K562 (cell line): Measurements from ENCODE around the gene GSTA4. TPM values are rescaled to one million over a fixed set of nuclear protein-coding genes. Genes with fewer than 3 reads are reported as not detected.
A peak's percentile ranks its signal among the peaks of the same experiment; 100 is the strongest.

Experiments used
- DNMT1 ChIP-seq: fragments of 450-650 bp; IDR thresholded peaks from 2 replicates; pipeline ENCODE4 v1.6.1; 2016; ENCODE audit warnings: antibody characterized with exemption, mild to moderate bottlenecking
- IFI16 ChIP-seq: fragments of 250-450 bp; sonication (Bioruptor Pico); IDR thresholded peaks from 2 replicates; pipeline ENCODE4 v2.1.2; 2022; ENCODE audit warnings: mild to moderate bottlenecking, inconsistent platforms
- MAFF ChIP-seq: IDR thresholded peaks from 2 replicates; pipeline ENCODE4 v1.6.1; 2012; ENCODE audit warnings: low read length, improper control_type of control experiment
- MIER1 ChIP-seq: fragments of 450-650 bp; IDR thresholded peaks from 2 replicates; pipeline ENCODE4 v1.6.1; 2016; ENCODE audit warnings: antibody characterized with exemption, mild to moderate bottlenecking, low read depth
- NFE2L1 ChIP-seq: fragments of 450-650 bp; IDR thresholded peaks from 2 replicates; pipeline ENCODE4 v1.6.1; 2016; ENCODE audit warnings: missing genetic modification characterization, low read depth, mild to moderate bottlenecking, missing compliant biosample characterization, moderate library complexity, borderline replicate concordance
- NFRKB ChIP-seq: fragments of 450-650 bp; IDR thresholded peaks from 2 replicates; pipeline ENCODE4 v1.6.1; 2016; ENCODE audit warnings: low read depth
- PHB2 ChIP-seq: fragments of 450-650 bp; IDR thresholded peaks from 2 replicates; pipeline ENCODE4 v1.6.1; 2017; ENCODE audit warnings: low read depth
- POLR2AphosphoS2 ChIP-seq: IDR thresholded peaks from 2 replicates; pipeline ENCODE4 v1.6.1; 2012; ENCODE audit warnings: low read length, improper control_type of control experiment
- PPARD ChIP-seq: fragments of 250-450 bp; sonication (Bioruptor Pico); IDR thresholded peaks from 2 replicates; pipeline ENCODE4 v1.8.0; 2022; ENCODE audit warnings: inconsistent platforms, mild to moderate bottlenecking, moderate library complexity
- SLC30A9 ChIP-seq: fragments of 250-450 bp; sonication (Bioruptor Pico); IDR thresholded peaks from 2 replicates; pipeline ENCODE4 v1.8.0; 2022; ENCODE audit warnings: mild to moderate bottlenecking, moderate library complexity
- SMAD2 ChIP-seq: fragments of 150-350 bp; IDR thresholded peaks from 2 replicates; pipeline ENCODE4 v1.6.1; 2014; ENCODE audit warnings: low read depth, mild to moderate bottlenecking, low read length
- SMARCA4 ChIP-seq: fragments of 450-650 bp; IDR thresholded peaks from 2 replicates; pipeline ENCODE4 v1.6.1; 2016
- SMC3 ChIP-seq: conservative IDR thresholded peaks from 2 replicates; pipeline ENCODE4 v1.6.1; 2011; ENCODE audit warnings: low read depth, low read length, improper control_type of control experiment; ENCODE audit not compliant: insufficient read depth
- TCF7 ChIP-seq: sonication (generic); IDR thresholded peaks from 2 replicates; pipeline ENCODE4 v1.6.1; 2016; ENCODE audit warnings: antibody characterized with exemption, borderline replicate concordance
- TCF7L2 ChIP-seq: fragments of 150-350 bp; IDR thresholded peaks from 2 replicates; pipeline ENCODE4 v1.6.1; 2016; ENCODE audit warnings: low read depth, mild to moderate bottlenecking, low read length, moderate library complexity
- ZC3H11A ChIP-seq: IDR thresholded peaks from 2 replicates; pipeline ENCODE4 v1.6.1; 2012; ENCODE audit warnings: low read depth, low read length, improper control_type of control experiment
- ZKSCAN3 ChIP-seq: fragments of 250-450 bp; sonication (Bioruptor Pico); IDR thresholded peaks from 2 replicates; pipeline ENCODE4 v1.4.0; 2020
- ZNF175 ChIP-seq: fragments of 200-800 bp; sonication (Bioruptor generic); IDR thresholded peaks from 2 replicates; pipeline ENCODE4 v1.6.1; 2016; ENCODE audit warnings: low read depth, mild to moderate bottlenecking, missing genetic modification characterization, missing compliant biosample characterization
- ZNF57 ChIP-seq: fragments of 450-650 bp; formaldehyde crosslinking; IDR thresholded peaks from 2 replicates; pipeline ENCODE4 v1.4.0; 2020; ENCODE audit warnings: mild to moderate bottlenecking, moderate library complexity
- polyA plus RNA-seq, 8 experiments: library from polyadenylated mRNA; depleted of rRNA in 4 of 8; stranded (reverse) in 5 of 8; unstranded in 3 of 8; fragments of >200 nt; fragmentation: Nextera tagmentation in 2 of 8; fragmentation: Illumina TruSeq in 1 of 8; extraction: Ambion mirVana in 2 of 8; extraction: Trizol in 1 of 8; gene quantifications; 2 replicates each; pipeline versions ENCODE4 v1.2.1 to v1.2.3, GENCODE V29; 2011 to 2014; ENCODE audit warnings: inconsistent platforms in 1 of 8, missing spikeins in 1 of 8
- total RNA-seq, 7 experiments: library from RNA; depleted of rRNA in 6 of 7; stranded (reverse); fragments of >200 nt in 6 of 7; fragmentation: Illumina TruSeq in 2 of 7; extraction: Trizol in 2 of 7; gene quantifications; 2 replicates each; pipeline versions ENCODE4 v1.2.1 to v1.2.3, GENCODE V29; 2011 to 2021; ENCODE audit warnings: low replicate concordance in 1 of 7
- TF ChIP-seq, protein P1 (sequence below), 2 experiments: fragments of 450-650 bp; IDR thresholded peaks; 2 replicates each; pipeline ENCODE4 v1.6.1; 2016; ENCODE audit warnings: mild to moderate bottlenecking in 2 of 2, borderline replicate concordance in 1 of 2, low read depth in 1 of 2, moderate library complexity in 1 of 2
- TF ChIP-seq, protein P2 (sequence below), 2 experiments: fragments of 450-650 bp in 1 of 2; sonication (generic) in 1 of 2; formaldehyde crosslinking; conservative IDR thresholded peaks; 2 replicates each; pipeline versions ENCODE4 v1.4.0 to v1.8.1; 2020 to 2022; ENCODE audit warnings: mild to moderate bottlenecking in 1 of 2, missing genetic modification reagents in 1 of 2
- TF ChIP-seq, protein P3 (sequence below): fragments of 250-450 bp; sonication (Bioruptor Pico); IDR thresholded peaks from 2 replicates; pipeline ENCODE4 v1.5.0; 2021

Gene GSTA4
- total and polyA plus RNA-seq, 9 of the 15 experiments (the other 6 are each of a cell fraction or from before 2014, with no cell fraction given) = 0.89 to 4.0 (median 2.0) TPM

DNA sequence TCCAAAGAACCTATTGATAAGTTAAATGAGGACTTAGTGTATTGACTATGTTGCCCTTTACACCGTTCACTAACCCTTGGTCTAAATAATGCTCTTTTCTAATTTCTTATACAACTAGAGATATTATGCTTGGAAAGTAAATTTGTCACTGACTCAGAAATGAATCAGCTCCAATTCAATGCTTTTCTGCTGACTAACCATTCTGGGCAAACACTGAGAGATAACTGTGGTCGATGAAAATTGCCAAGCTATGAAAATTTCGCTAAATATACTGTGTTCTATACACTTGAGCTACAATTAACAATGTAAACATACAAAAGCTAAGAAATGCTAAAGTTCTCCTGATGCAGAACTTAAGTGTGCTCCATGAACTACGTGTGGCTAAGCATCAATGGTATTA, 47.0 kb upstream of the GSTA4 start (continued):
- TF ChIP-seq, protein P1, sequence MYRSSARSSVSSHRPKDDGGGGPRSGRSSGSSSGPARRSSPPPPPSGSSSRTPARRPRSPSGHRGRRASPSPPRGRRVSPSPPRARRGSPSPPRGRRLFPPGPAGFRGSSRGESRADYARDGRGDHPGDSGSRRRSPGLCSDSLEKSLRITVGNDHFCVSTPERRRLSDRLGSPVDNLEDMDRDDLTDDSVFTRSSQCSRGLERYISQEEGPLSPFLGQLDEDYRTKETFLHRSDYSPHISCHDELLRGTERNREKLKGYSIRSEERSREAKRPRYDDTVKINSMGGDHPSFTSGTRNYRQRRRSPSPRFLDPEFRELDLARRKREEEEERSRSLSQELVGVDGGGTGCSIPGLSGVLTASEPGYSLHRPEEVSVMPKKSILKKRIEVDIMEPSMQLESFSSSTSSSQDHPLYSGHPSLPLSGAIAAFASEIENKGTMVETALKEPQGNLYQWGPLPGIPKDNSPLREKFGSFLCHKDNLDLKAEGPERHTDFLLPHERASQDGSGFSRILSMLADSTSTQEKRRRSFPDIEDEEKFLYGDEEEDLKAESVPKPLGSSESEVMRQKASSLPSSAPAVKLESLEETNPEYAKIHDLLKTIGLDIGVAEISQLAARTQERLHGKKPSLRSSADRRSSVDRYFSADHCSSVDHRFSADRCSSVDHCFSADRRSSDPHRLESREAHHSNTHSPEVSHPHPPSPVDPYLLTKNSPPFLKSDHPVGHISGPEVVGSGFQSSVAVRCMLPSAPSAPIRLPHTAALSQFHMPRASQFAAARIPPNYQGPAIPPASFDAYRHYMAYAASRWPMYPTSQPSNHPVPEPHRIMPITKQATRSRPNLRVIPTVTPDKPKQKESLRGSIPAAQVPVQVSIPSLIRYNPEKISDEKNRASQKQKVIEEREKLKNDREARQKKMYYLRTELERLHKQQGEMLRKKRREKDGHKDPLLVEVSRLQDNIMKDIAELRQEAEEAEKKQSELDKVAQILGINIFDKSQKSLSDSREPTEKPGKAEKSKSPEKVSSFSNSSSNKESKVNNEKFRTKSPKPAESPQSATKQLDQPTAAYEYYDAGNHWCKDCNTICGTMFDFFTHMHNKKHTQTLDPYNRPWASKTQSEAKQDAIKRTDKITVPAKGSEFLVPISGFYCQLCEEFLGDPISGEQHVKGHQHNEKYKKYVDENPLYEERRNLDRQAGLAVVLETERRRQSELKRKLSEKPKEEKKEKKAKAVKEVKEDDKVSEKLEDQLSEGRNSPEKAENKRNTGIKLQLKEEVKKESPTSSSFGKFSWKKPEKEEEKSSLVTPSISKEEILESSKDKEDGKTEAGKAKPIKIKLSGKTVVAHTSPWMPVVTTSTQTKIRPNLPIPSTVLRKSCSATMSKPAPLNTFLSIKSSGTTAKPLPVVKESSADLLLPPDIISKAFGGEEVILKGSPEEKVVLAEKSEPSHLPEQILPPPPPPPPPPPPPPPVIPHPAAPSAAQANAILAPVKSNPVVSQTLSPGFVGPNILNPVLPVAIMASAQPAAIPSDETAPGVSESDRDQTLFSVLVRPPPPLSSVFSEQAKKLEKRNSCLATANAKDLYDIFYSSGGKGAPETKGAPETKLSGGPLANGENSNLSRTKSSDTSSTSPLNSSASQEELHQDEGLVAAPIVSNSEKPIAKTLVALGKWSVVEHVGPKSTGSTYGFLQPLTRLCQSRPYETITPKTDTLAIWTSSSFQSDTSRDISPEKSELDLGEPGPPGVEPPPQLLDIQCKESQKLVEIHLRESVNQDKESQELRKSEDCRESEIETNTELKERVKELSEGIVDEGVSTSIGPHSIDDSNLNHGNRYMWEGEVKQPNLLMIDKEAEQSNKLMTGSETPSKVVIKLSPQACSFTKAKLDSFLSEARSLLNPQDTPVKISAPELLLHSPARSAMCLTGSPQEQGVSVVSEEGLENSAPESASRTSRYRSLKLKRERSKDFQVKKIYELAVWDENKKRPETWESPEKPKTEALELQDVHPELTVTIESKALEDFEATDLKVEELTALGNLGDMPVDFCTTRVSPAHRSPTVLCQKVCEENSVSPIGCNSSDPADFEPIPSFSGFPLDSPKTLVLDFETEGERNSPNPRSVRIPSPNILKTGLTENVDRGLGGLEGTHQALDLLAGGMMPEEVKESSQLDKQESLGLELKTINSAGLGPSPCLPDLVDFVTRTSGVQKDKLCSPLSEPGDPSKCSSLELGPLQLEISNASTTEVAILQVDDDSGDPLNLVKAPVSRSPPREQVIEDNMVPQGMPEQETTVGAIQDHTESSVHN (IDR thresholded peaks at IDR 0.05; ENCODE audit: borderline replicate concordance in 1 of 2, low read depth in 1 of 2) = no peak
- TF ChIP-seq, protein P2, sequence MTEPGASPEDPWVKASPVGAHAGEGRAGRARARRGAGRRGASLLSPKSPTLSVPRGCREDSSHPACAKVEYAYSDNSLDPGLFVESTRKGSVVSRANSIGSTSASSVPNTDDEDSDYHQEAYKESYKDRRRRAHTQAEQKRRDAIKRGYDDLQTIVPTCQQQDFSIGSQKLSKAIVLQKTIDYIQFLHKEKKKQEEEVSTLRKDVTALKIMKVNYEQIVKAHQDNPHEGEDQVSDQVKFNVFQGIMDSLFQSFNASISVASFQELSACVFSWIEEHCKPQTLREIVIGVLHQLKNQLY (CRISPR knock-in tag; conservative IDR thresholded peaks at IDR 0.05) = no peak
- TF ChIP-seq TCF7 = no peak
- TF ChIP-seq NFE2L1 (tag) = no peak
- no peak for TF ChIP-seq MIER1
- TF ChIP-seq TCF7L2 = no peak
- no peak for TF ChIP-seq PHB2
- no peak for TF ChIP-seq SMC3
- peak; percentile 74 for TF ChIP-seq SMARCA4
- no peak for TF ChIP-seq SMAD2
- TF ChIP-seq ZKSCAN3 (CRISPR knock-in tag) = no peak
- TF ChIP-seq IFI16 (CRISPR knock-in tag) = no peak
- no peak for TF ChIP-seq PPARD (CRISPR knock-in tag)
- TF ChIP-seq NFRKB = no peak
- TF ChIP-seq SLC30A9 = no peak
- TF ChIP-seq, protein P3, sequence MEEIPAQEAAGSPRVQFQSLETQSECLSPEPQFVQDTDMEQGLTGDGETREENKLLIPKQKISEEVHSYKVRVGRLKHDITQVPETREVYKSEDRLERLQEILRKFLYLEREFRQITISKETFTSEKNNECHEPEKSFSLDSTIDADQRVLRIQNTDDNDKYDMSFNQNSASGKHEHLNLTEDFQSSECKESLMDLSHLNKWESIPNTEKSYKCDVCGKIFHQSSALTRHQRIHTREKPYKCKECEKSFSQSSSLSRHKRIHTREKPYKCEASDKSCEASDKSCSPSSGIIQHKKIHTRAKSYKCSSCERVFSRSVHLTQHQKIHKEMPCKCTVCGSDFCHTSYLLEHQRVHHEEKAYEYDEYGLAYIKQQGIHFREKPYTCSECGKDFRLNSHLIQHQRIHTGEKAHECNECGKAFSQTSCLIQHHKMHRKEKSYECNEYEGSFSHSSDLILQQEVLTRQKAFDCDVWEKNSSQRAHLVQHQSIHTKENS = no peak
- TF ChIP-seq DNMT1 = no peak
- peak; percentile 94 for TF ChIP-seq MAFF
- TF ChIP-seq POLR2AphosphoS2 = no peak
- TF ChIP-seq ZC3H11A = no peak
- TF ChIP-seq ZNF57 (CRISPR knock-in tag) = no peak
- TF ChIP-seq ZNF175 (CRISPR knock-in tag) = no peak
